ENCODE data around the gene SYCE1L. TPM values are rescaled to one million over a fixed set of nuclear protein-coding genes. Genes with fewer than 3 reads are reported as not detected.
A peak's percentile ranks its signal among the peaks of the same experiment; 100 is the strongest.
"Not testable (repeated sequence)": the region's sequence is repeated elsewhere in the genome, so short reads cannot be mapped to it uniquely, and the experiment has no call there.

The SYCE1L gene
- total RNA-seq, 1 donor from 2014 or later, result 2.5 TPM

DNA sequence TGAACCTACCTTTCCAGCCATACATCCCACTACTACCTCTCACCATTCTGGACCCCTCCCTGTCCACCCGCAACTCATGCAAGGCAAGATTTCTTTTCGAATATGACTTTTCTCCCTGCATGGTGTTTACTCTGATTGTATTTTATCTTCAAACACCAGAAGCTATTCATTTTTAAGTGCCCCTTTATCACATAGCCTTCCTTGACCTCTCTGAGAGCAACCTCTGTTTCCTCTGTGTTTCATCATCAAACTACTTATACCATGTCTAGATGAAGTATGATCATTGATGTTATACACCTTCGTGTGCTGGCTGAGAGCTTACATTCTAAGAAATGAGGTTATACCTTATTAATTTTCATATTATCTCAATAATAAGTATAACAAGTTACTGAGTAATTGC, 31.8 kb downstream of the SYCE1L start:
- TF ChIP-seq CTCF (IDR thresholded peaks at IDR 0.05; ENCODE audit: unreplicated experiment), result no peak

GRCh38 chr16:77233799-77234519, 34.8 kb downstream of the SYCE1L start:
- no peak for DNase-seq (ENCODE audit: low spot score)
- no peaks in the 10 kb centered on the region for H3K36me3 Mint-ChIP-seq (ENCODE audit: low read depth, unreplicated experiment)
- no peak overlapping the region for H3K27ac Mint-ChIP-seq (ENCODE audit: unreplicated experiment)
- H3K4me3 Mint-ChIP-seq (ENCODE audit: unreplicated experiment), result no peak overlapping the region
- H3K27me3 Mint-ChIP-seq (ENCODE audit: unreplicated experiment), result no peaks in the 10 kb centered on the region
- peaks cover 4% of the 10 kb centered on the region for H3K4me1 Mint-ChIP-seq (ENCODE audit: unreplicated experiment)
- no peaks in the 10 kb centered on the region for H3K9me3 Mint-ChIP-seq (ENCODE audit: unreplicated experiment)
- TF ChIP-seq CTCF (IDR thresholded peaks at IDR 0.05; ENCODE audit: unreplicated experiment), result no peak

More for the DNA sequence above, 31.8 kb downstream of the SYCE1L start:
- no peak for DNase-seq (ENCODE audit: low spot score)
- Mint-ChIP-seq H3K9me3 (ENCODE audit: unreplicated experiment) (no peaks in the 10 kb centered on the region), H3K4me1 (ENCODE audit: unreplicated experiment) (peaks cover 4% of the 10 kb centered on the region), H3K36me3 (ENCODE audit: low read depth, unreplicated experiment) (no peaks in the 10 kb centered on the region), H3K27me3 (ENCODE audit: unreplicated experiment) (no peaks in the 10 kb centered on the region), H3K4me3 (ENCODE audit: unreplicated experiment) (no peak overlapping the region), H3K27ac (ENCODE audit: unreplicated experiment) (no peak overlapping the region)

DNA sequence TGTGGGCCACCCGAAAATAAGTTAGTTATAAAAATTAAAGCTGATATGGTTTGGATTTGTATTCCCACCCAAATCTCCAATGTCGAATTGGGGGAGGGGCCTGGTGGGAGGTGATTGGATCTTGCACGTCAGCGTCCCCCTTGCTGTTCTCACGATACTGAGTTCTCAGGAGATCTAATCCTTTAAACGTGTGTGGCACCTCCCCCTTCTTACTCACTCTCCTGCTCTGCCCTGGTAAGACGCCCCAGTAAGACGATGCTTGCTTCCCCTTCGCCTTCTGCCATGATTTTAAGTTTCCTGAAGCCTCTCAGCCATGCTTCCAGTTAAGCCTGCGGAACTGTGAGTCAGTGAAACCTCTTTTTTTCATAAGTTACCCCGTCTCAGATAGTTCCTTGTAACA, 35.4 kb downstream of the SYCE1L start:
- Mint-ChIP-seq H3K4me3 (ENCODE audit: unreplicated experiment) (no peak overlapping the region), H3K4me1 (ENCODE audit: unreplicated experiment) (peaks cover 4% of the 10 kb centered on the region), H3K9me3 (ENCODE audit: unreplicated experiment) (no peaks in the 10 kb centered on the region), H3K27me3 (ENCODE audit: unreplicated experiment) (no peaks in the 10 kb centered on the region), H3K27ac (ENCODE audit: unreplicated experiment) (no peak overlapping the region), H3K36me3 (ENCODE audit: low read depth, unreplicated experiment) (no peaks in the 10 kb centered on the region)
- no peak for TF ChIP-seq CTCF (IDR thresholded peaks at IDR 0.05; ENCODE audit: unreplicated experiment)
- DNase-seq (ENCODE audit: low spot score), result no peak

DNA sequence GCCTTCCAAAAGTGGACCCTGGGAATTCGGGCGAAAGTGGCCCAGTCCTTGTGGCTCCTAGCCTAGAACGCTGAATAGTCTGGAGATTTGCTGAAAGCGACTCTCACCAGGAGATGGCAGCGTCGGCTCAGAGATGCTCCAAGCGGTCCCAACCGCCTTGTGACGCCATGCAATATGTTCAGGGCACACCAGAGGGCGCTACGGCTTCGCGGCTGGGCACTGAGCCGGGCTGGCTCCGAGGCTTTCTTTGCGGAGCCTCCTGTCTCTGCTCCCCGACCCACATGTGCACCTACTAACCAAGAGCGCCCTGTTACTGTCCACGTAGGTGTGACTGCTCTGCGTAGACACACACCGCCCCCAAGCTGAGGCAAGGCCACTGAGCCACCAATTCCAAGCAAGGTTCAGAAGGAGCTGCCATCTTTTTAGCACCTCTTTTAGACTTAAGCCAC, 36.9 kb downstream of the SYCE1L start:
- H3K36me3 Mint-ChIP-seq (ENCODE audit: low read depth, unreplicated experiment), result no peaks in the 10 kb centered on the region
- peak; percentile 94 for DNase-seq (ENCODE audit: low spot score)
- no peak overlapping the region for H3K4me3 Mint-ChIP-seq (ENCODE audit: unreplicated experiment)
- peaks cover 4% of the 10 kb centered on the region for H3K4me1 Mint-ChIP-seq (ENCODE audit: unreplicated experiment)
- TF ChIP-seq CTCF (IDR thresholded peaks at IDR 0.05; ENCODE audit: unreplicated experiment), result peak; percentile 97
- no peaks in the 10 kb centered on the region for H3K27me3 Mint-ChIP-seq (ENCODE audit: unreplicated experiment)
- H3K9me3 Mint-ChIP-seq (ENCODE audit: unreplicated experiment), result no peaks in the 10 kb centered on the region
- H3K27ac Mint-ChIP-seq (ENCODE audit: unreplicated experiment), result no peak overlapping the region

DNA sequence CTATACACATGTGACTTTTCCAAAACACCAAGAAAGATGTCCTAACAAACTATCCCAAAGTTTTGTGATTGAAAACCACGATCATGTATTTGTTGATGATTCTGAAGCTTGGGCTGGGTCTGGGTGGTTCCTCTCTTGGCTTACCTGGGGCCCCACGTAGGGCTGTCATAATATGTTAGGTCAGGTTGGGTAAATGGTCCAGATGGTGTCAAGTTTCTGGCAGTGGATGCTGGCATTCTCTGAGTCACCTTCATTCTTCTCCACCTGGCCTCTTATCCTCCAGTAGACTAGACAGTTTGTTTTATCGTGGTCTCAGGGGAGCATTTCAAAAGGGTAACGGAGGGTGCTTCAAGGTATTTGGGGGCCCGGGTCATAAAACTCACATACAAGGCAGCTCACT, 39.4 kb downstream of the SYCE1L start:
- no peak for DNase-seq (ENCODE audit: low spot score)
- H3K4me3 Mint-ChIP-seq (ENCODE audit: unreplicated experiment), result no peak overlapping the region
- H3K27ac Mint-ChIP-seq (ENCODE audit: unreplicated experiment), result no peak overlapping the region
- TF ChIP-seq CTCF (IDR thresholded peaks at IDR 0.05; ENCODE audit: unreplicated experiment), result no peak
- H3K4me1 Mint-ChIP-seq (ENCODE audit: unreplicated experiment), result peaks cover 4% of the 10 kb centered on the region
- no peaks in the 10 kb centered on the region for H3K9me3 Mint-ChIP-seq (ENCODE audit: unreplicated experiment)
- H3K36me3 Mint-ChIP-seq (ENCODE audit: low read depth, unreplicated experiment), result no peaks in the 10 kb centered on the region
- H3K27me3 Mint-ChIP-seq (ENCODE audit: unreplicated experiment), result no peaks in the 10 kb centered on the region

- H3K4me1 Mint-ChIP-seq (ENCODE audit: unreplicated experiment); H3K36me3 Mint-ChIP-seq (ENCODE audit: low read depth, unreplicated experiment); DNase-seq (ENCODE audit: low spot score); H3K27me3 Mint-ChIP-seq (ENCODE audit: unreplicated experiment); H3K27ac Mint-ChIP-seq (ENCODE audit: unreplicated experiment); H3K9me3 Mint-ChIP-seq (ENCODE audit: unreplicated experiment); H3K4me3 Mint-ChIP-seq (ENCODE audit: unreplicated experiment): not testable (repeated sequence)
Observed at GRCh38 chr16:77242471-77242870, 43.3 kb downstream of the SYCE1L start.
